ENCODE measurements around the gene MIER1. TPM values are rescaled to one million over a fixed set of nuclear protein-coding genes. Genes with fewer than 3 reads are reported as not detected.
A peak's percentile ranks its signal among the peaks of the same experiment; 100 is the strongest.

MIER1 gene
- total and polyA plus RNA-seq, 4 experiments from 2014 or later, result 25.5 to 81.3 (median 59.2) TPM

- intact Hi-C loops (cut with micrococcal nuclease), result loop anchor here (10.0 kb wide), 1 partner anchor 594 kb away; no protein-coding TSS in a partner anchor
- ChIA-PET CTCF (ENCODE audit: partially characterized antibody) (no interaction called here), POLR2A (ENCODE audit: partially characterized antibody) (interaction anchor here (0.6 to 3.0 kb wide), 11 partner anchors 10 to 756 kb away, joined by 3 to 16 read pairs (median 5); partner anchors contain the start of genes GADD45A and SLC35D1)
- Mint-ChIP-seq H3K27ac (peak overlapping the region; percentile 76 to 97 (median 94)), H3K36me3 (peaks cover 0 to 34% of the 10 kb centered on the region in 2 donors), H3K4me1 (peaks cover 33 to 82% (median 48%) of the 10 kb centered on the region in 4 donors), H3K9me3 (no peaks in the 10 kb centered on the region), H3K27me3 (no peaks in the 10 kb centered on the region), H3K4me3 (peak overlapping the region; percentile 83 to 95 (median 89))
- peak overlapping the region; percentile 63 to 95 for H3K4me3 ChIP-seq (ENCODE audit: low read length in 2 of 2)
- H3K36me3 ChIP-seq (ENCODE audit: insufficient read depth, low read length), result no peaks in the 10 kb centered on the region
- DNase-seq, result peak in 1 of 5 donors; percentile 7
- peaks cover 53% of the 10 kb centered on the region for H3K4me1 ChIP-seq (ENCODE audit: insufficient read depth, low read length)
- no peaks in the 10 kb centered on the region for H3K9me3 ChIP-seq (ENCODE audit: control insufficient read depth in 1 of 2, low read length in 2 of 2)
- peak overlapping the region; percentile 95 for H3K27ac ChIP-seq (ENCODE audit: low read depth, low read length)
- no peaks in the 10 kb centered on the region for H3K27me3 ChIP-seq (ENCODE audit: insufficient read depth, low read length)
Observed at GRCh38 chr1:66929146-66929688, 4.4 kb downstream of the MIER1 start.

- peaks cover 0 to 31% of the 10 kb centered on the region in 2 donors for H3K36me3 Mint-ChIP-seq
- Histone ChIP-seq H3K4me1 (ENCODE audit: insufficient read depth, low read length) (peaks cover 58% of the 10 kb centered on the region), H3K36me3 (ENCODE audit: insufficient read depth, low read length) (no peaks in the 10 kb centered on the region), H3K4me3 (ENCODE audit: low read length in 2 of 2) (peak overlapping the region; percentile 63 to 95), H3K27ac (ENCODE audit: low read depth, low read length) (peak overlapping the region; percentile 95), H3K9me3 (ENCODE audit: control insufficient read depth in 1 of 2, low read length in 2 of 2) (no peaks in the 10 kb centered on the region), H3K27me3 (ENCODE audit: insufficient read depth, low read length) (no peaks in the 10 kb centered on the region)
- ChIA-PET POLR2A (ENCODE audit: partially characterized antibody) (interaction anchor here (0.6 to 3.0 kb wide), 18 partner anchors 9 to 756 kb away, joined by 3 to 16 read pairs (median 5); partner anchors contain the start of genes GADD45A and SLC35D1), CTCF (ENCODE audit: partially characterized antibody) (interaction anchor here (1.0 to 1.2 kb wide), 2 partner anchors 15 to 52 kb away, joined by 3 read pairs; no protein-coding TSS in a partner anchor)
- no peaks in the 10 kb centered on the region for H3K9me3 Mint-ChIP-seq
- no peaks in the 10 kb centered on the region for H3K27me3 Mint-ChIP-seq
- DNase-seq, result no peak
- H3K4me1 Mint-ChIP-seq, result peaks cover 33 to 81% (median 47%) of the 10 kb centered on the region in 4 donors
- intact Hi-C loops (cut with micrococcal nuclease), result loop anchor here (10.0 kb wide), 1 partner anchor 595 kb away; no protein-coding TSS in a partner anchor
- peak overlapping the region; percentile 83 to 95 (median 89) for H3K4me3 Mint-ChIP-seq
- H3K27ac Mint-ChIP-seq, result peak overlapping the region; percentile 76 to 97 (median 94)
Observed at GRCh38 chr1:66929691-66929998, 4.9 kb downstream of the MIER1 start.

- Histone ChIP-seq H3K36me3 (ENCODE audit: insufficient read depth, low read length) (no peaks in the 10 kb centered on the region), H3K4me1 (ENCODE audit: insufficient read depth, low read length) (peaks cover 63% of the 10 kb centered on the region), H3K4me3 (ENCODE audit: low read length in 2 of 2) (peak overlapping the region; percentile 67 to 95), H3K9me3 (ENCODE audit: control insufficient read depth in 1 of 2, low read length in 2 of 2) (no peaks in the 10 kb centered on the region), H3K27ac (ENCODE audit: low read depth, low read length) (peak overlapping the region; percentile 95), H3K27me3 (ENCODE audit: insufficient read depth, low read length) (no peaks in the 10 kb centered on the region)
- Mint-ChIP-seq H3K36me3 (peaks cover 0 to 25% of the 10 kb centered on the region in 2 donors), H3K27ac (peak overlapping the region; percentile 76 to 97 (median 95)), H3K9me3 (no peaks in the 10 kb centered on the region), H3K4me1 (peaks cover 36 to 81% (median 51%) of the 10 kb centered on the region in 4 donors), H3K27me3 (no peaks in the 10 kb centered on the region), H3K4me3 (peak overlapping the region; percentile 83 to 95 (median 89))
- ChIA-PET POLR2A (ENCODE audit: partially characterized antibody) (interaction anchor here (0.6 to 3.0 kb wide), 23 partner anchors 8 to 755 kb away, joined by 3 to 16 read pairs (median 5); partner anchors contain the start of genes GADD45A and SLC35D1), CTCF (ENCODE audit: partially characterized antibody) (interaction anchor here (1.0 to 1.2 kb wide), 3 partner anchors 15 to 283 kb away, joined by 3 read pairs; no protein-coding TSS in a partner anchor)
- peak; percentile 90 to 95 (median 93) for DNase-seq
- intact Hi-C loops (cut with micrococcal nuclease), result loop anchor here (1.0 to 10.0 kb wide), 7 partner anchors 17 to 755 kb away; partner anchors contain the start of genes GADD45A and SERBP1
Observed at GRCh38 chr1:66929999-66930822, 5.4 kb downstream of the MIER1 start.

DNA sequence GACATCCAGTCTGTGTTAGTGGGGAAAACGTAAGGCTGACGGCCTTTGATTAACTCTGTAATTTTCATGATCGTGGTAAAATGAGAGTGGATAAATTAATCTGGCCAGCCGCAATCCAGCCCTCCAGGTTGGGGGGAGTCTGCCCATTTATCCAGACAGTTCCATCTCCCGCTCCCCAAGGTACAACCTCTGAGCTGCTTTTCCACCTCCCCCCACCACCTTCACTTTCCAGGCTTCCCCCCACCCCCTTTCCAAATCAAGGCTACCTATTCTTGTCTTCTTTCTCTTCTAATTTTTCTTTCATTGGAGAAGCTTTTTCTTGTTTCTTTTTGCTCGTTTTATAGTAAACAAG is 6.0 kb downstream of the MIER1 start:
- Histone ChIP-seq H3K27me3 (ENCODE audit: insufficient read depth, low read length) (no peaks in the 10 kb centered on the region), H3K4me3 (ENCODE audit: low read length in 2 of 2) (peak overlapping the region; percentile 67 to 95), H3K4me1 (ENCODE audit: insufficient read depth, low read length) (peaks cover 66% of the 10 kb centered on the region), H3K27ac (ENCODE audit: low read depth, low read length) (peak overlapping the region; percentile 95), H3K9me3 (ENCODE audit: control insufficient read depth in 1 of 2, low read length in 2 of 2) (no peaks in the 10 kb centered on the region), H3K36me3 (ENCODE audit: insufficient read depth, low read length) (no peaks in the 10 kb centered on the region)
- H3K4me1 Mint-ChIP-seq, result peaks cover 39 to 81% (median 54%) of the 10 kb centered on the region in 4 donors
- peak overlapping the region; percentile 83 to 95 (median 89) for H3K4me3 Mint-ChIP-seq
- H3K27ac Mint-ChIP-seq, result peak overlapping the region; percentile 76 to 97 (median 94)
- DNase-seq, result no peak
- H3K36me3 Mint-ChIP-seq, result peaks cover 0 to 23% of the 10 kb centered on the region in 2 donors
- no peaks in the 10 kb centered on the region for H3K9me3 Mint-ChIP-seq
- intact Hi-C loops (cut with micrococcal nuclease), result loop anchor here (1.0 to 10.0 kb wide), 6 partner anchors 16 to 754 kb away; partner anchors contain the start of genes GADD45A and SERBP1
- no peaks in the 10 kb centered on the region for H3K27me3 Mint-ChIP-seq
- POLR2A ChIA-PET (ENCODE audit: partially characterized antibody), result interaction anchor here (0.6 to 3.0 kb wide), 21 partner anchors 8 to 755 kb away, joined by 3 to 16 read pairs (median 5); partner anchors contain the start of genes GADD45A and SLC35D1
- CTCF ChIA-PET (ENCODE audit: partially characterized antibody), result interaction anchor here (1.0 to 1.2 kb wide), 3 partner anchors 16 to 282 kb away, joined by 3 read pairs; no protein-coding TSS in a partner anchor

DNA sequence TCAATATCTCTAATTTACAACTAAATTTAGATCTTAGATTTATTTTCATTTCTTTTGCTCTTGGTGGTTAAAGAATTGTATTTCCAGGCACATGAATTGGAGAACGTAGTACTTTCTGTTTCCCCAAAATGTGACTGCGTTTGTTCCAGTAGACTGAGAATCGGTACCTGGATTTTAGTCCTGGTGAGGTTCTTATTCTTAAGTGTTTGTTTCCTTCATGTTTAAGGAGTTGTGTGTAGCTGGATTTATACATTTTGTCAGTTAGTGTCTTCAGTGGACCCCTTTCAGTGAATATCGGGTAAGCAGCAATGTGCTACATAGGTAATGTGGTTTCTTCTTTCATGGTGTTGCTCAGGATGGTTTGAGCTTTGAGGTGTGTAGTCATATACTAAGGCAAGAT is 6.8 kb downstream of the MIER1 start:
- peak overlapping the region; percentile 67 to 95 for H3K4me3 ChIP-seq (ENCODE audit: low read length in 2 of 2)
- H3K27me3 ChIP-seq (ENCODE audit: insufficient read depth, low read length), result no peaks in the 10 kb centered on the region
- peak in 4 of 5 donors; percentile 17 to 26 (median 24) for DNase-seq
- peak overlapping the region; percentile 76 to 96 (median 89) for H3K27ac Mint-ChIP-seq
- POLR2A ChIA-PET (ENCODE audit: partially characterized antibody), result interaction anchor here (0.6 to 3.0 kb wide), 8 partner anchors 33 to 499 kb away, joined by 3 to 10 read pairs (median 8); partner anchors contain the start of gene SERBP1
- H3K4me1 ChIP-seq (ENCODE audit: insufficient read depth, low read length), result peaks cover 66% of the 10 kb centered on the region
- H3K27ac ChIP-seq (ENCODE audit: low read depth, low read length), result peak overlapping the region; percentile 95
- no peaks in the 10 kb centered on the region for H3K9me3 Mint-ChIP-seq
- intact Hi-C loops (cut with micrococcal nuclease), result loop anchor here (2.0 to 10.0 kb wide), 4 partner anchors 15 to 753 kb away; partner anchors contain the start of gene GADD45A
- peaks cover 37 to 79% (median 53%) of the 10 kb centered on the region in 4 donors for H3K4me1 Mint-ChIP-seq
- peak overlapping the region; percentile 83 to 95 (median 89) for H3K4me3 Mint-ChIP-seq
- peaks cover 3 to 21% of the 10 kb centered on the region in 2 donors for H3K36me3 Mint-ChIP-seq
- CTCF ChIA-PET (ENCODE audit: partially characterized antibody), result no interaction called here
- no peaks in the 10 kb centered on the region for H3K27me3 Mint-ChIP-seq
- H3K9me3 ChIP-seq (ENCODE audit: control insufficient read depth in 1 of 2, low read length in 2 of 2), result no peaks in the 10 kb centered on the region
- no peaks in the 10 kb centered on the region for H3K36me3 ChIP-seq (ENCODE audit: insufficient read depth, low read length)

DNA sequence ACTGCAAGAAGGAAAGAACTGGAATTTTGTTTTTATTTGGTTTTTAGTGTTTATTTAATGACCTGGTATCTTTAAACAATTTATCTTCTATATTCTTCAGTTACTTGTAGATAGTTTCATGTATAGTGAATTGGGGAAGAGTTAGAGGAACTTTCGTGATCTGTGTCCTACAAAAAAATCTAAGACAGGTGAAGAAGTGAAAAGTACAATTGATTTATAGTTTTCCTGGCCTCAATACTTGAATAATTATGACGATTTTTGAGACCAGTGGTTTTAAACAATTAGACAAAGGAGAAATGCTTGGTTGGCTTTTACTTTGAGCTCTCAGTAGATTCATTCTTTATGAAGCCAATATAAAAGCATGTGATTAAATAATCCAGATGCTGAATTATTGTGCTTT is 7.5 kb downstream of the MIER1 start:
- Histone ChIP-seq H3K4me1 (ENCODE audit: insufficient read depth, low read length) (peaks cover 66% of the 10 kb centered on the region), H3K36me3 (ENCODE audit: insufficient read depth, low read length) (no peaks in the 10 kb centered on the region), H3K9me3 (ENCODE audit: control insufficient read depth in 1 of 2, low read length in 2 of 2) (no peaks in the 10 kb centered on the region), H3K27ac (ENCODE audit: low read depth, low read length) (peak overlapping the region; percentile 52), H3K27me3 (ENCODE audit: insufficient read depth, low read length) (no peaks in the 10 kb centered on the region), H3K4me3 (ENCODE audit: low read length in 2 of 2) (peak overlapping the region in 1 of 2 donors; percentile 10)
- DNase-seq, result no peak
- ChIA-PET POLR2A (ENCODE audit: partially characterized antibody) (interaction anchor here (1.3 to 3.0 kb wide), 4 partner anchors 63 to 498 kb away, joined by 3 to 10 read pairs (median 6); partner anchors contain the start of gene SERBP1), CTCF (ENCODE audit: partially characterized antibody) (no interaction called here)
- Mint-ChIP-seq H3K9me3 (no peaks in the 10 kb centered on the region), H3K27me3 (no peaks in the 10 kb centered on the region), H3K27ac (peak overlapping the region; percentile 12 to 83 (median 52)), H3K36me3 (peaks cover 3 to 21% of the 10 kb centered on the region in 2 donors), H3K4me3 (peak overlapping the region; percentile 65 to 95 (median 84)), H3K4me1 (peaks cover 41 to 79% (median 57%) of the 10 kb centered on the region in 4 donors)
- intact Hi-C loops (cut with micrococcal nuclease), result loop anchor here (10.0 kb wide), 1 partner anchor 213 kb away; no protein-coding TSS in a partner anchor
